HepG2 (cell line): ENCODE measurements around the gene ZNF771. TPM values are rescaled to one million over a fixed set of nuclear protein-coding genes. Genes with fewer than 3 reads are reported as not detected.

Experiments used
- ATAC-seq: fragments of 200-7000 bp; cut with Tn5 transposase; 3 replicates; pipeline ENCODE4 v1.9.1; 2020; ENCODE audit warnings: mild to moderate bottlenecking, moderate library complexity
- BruUV-seq: library from RNA; stranded (reverse); fragments of 400-500 nt; replicated peaks from 2 replicates; lab custom pipeline; 2021; lab: Mats Ljungman, UMichigan
- CTCF ChIA-PET: fragments of 300-600 bp; formaldehyde crosslinking; extraction: SDS; loops from one replicate; lab custom pipeline; 2021; ENCODE audit warnings: low total read pairs, inconsistent platforms, low intra/inter-chr PET ratio; lab: Yijun Ruan, JAX
- POLR2A ChIA-PET: fragments of 350-600 bp; sonication (Branson Sonifier 250); formaldehyde crosslinking; loops from one replicate; lab custom pipeline; 2020; ENCODE audit warnings: antibody characterized with exemption, inconsistent platforms; lab: Yijun Ruan, JAX
- DNase-seq: peaks from one replicate; pipeline ENCODE4 v3.0.0-alpha.2; 2015; ENCODE audit warnings: low spot score
- FAIRE-seq: peaks from 3 replicates; lab custom pipeline; 2011; peaks lifted over from hg19 to GRCh38; lab: Jason Lieb, UNC
- H2AFZ ChIP-seq: one replicate; pipeline ENCODE4 v1.6.1; 2011; ENCODE audit warnings: low read length, inconsistent platforms
- H3K27ac ChIP-seq: fragments of 300-600 bp; 3 replicates; pipeline ENCODE4 v1.8.0; 2011; ENCODE audit warnings: mixed run types, mild to moderate bottlenecking, mixed read lengths, low read length, inconsistent platforms; ENCODE audit not compliant: insufficient read depth; ENCODE audit errors: extremely low read length
- H3K27me3 ChIP-seq, 2 experiments: fragments of 200-600 bp in 1 of 2; 2 replicates in 1 of 2; 3 replicates in 1 of 2; pipeline versions ENCODE4 v1.6.0 to v1.8.0; 2011; ENCODE audit warnings: low read length in 2 of 2, mild to moderate bottlenecking in 2 of 2, moderate library complexity in 2 of 2, inconsistent platforms in 1 of 2; ENCODE audit not compliant: insufficient read depth in 2 of 2, control insufficient read depth in 1 of 2
- H3K36me3 ChIP-seq, 2 experiments: fragments of 200-600 bp in 1 of 2; replicated peaks in 1 of 2; 2 replicates in 1 of 2; 3 replicates in 1 of 2; pipeline versions ENCODE4 v1.5.1 to v1.8.0; 2011; ENCODE audit warnings: low read length in 2 of 2, inconsistent platforms in 1 of 2; ENCODE audit not compliant: insufficient read depth in 2 of 2, control insufficient read depth in 1 of 2
- H3K4me1 ChIP-seq: 2 replicates; pipeline ENCODE4 v1.5.1; 2012; ENCODE audit warnings: low read length, inconsistent platforms; ENCODE audit not compliant: insufficient read depth
- H3K4me2 ChIP-seq: 2 replicates; pipeline ENCODE4 v1.6.0; 2011; ENCODE audit warnings: low read depth, low read length, inconsistent platforms
- H3K4me3 ChIP-seq, 3 experiments: fragments of 200-600 bp in 1 of 3; sonication (generic), shearing (Covaris generic) in 1 of 3; replicated peaks in 1 of 3; 2 replicates each; pipeline ENCODE4 v1.5.1; 2011 to 2016; ENCODE audit warnings: low read length in 3 of 3, inconsistent platforms in 2 of 3, low read depth in 2 of 3, mild to moderate bottlenecking in 2 of 3, control low read depth in 1 of 3, mixed read lengths in 1 of 3; ENCODE audit not compliant: insufficient read depth in 1 of 3
- H3K79me2 ChIP-seq: one replicate; pipeline ENCODE4 v1.6.1; 2011; ENCODE audit warnings: low read length, inconsistent platforms; ENCODE audit not compliant: insufficient read depth
- H3K9ac ChIP-seq: 2 replicates; pipeline ENCODE4 v1.6.0; 2011; ENCODE audit warnings: mild to moderate bottlenecking, low read depth, low read length, inconsistent platforms; ENCODE audit not compliant: insufficient read depth
- H3K9me3 ChIP-seq: 2 replicates; pipeline ENCODE4 v1.5.1; 2012; ENCODE audit warnings: mild to moderate bottlenecking, low read length
- H4K20me1 ChIP-seq: 2 replicates; pipeline ENCODE4 v1.6.0; 2011; ENCODE audit warnings: inconsistent platforms, mild to moderate bottlenecking, low read length, moderate library complexity; ENCODE audit not compliant: insufficient read depth
- CSRNP1 ChIP-seq: sonication (generic); formaldehyde crosslinking; IDR thresholded peaks from 2 replicates; pipeline ENCODE4 v1.8.1; 2023; ENCODE audit warnings: mild to moderate bottlenecking, missing genetic modification reagents
- EED ChIP-seq: sonication (generic); formaldehyde crosslinking; IDR thresholded peaks from 2 replicates; pipeline ENCODE4 v1.5.0; 2020; ENCODE audit warnings: mild to moderate bottlenecking, missing genetic modification reagents
- POLR2G ChIP-seq: fragments of 200-400 bp; formaldehyde crosslinking; IDR thresholded peaks from 2 replicates; pipeline ENCODE4 v1.6.1; 2018; ENCODE audit warnings: mild to moderate bottlenecking, low read depth, low read length, moderate library complexity
- RARG ChIP-seq: sonication (generic); formaldehyde crosslinking; IDR thresholded peaks from 2 replicates; pipeline ENCODE4 v1.4.0; 2020; ENCODE audit warnings: low read depth, mild to moderate bottlenecking, missing genetic modification reagents
- YY1 ChIP-seq: IDR thresholded peaks from 2 replicates; pipeline ENCODE4 v1.6.1; 2011; ENCODE audit warnings: low read length, low read depth, moderate library complexity, mild to moderate bottlenecking; ENCODE audit not compliant: insufficient read depth, insufficient replicate concordance
- ZNF136 ChIP-seq: sonication (generic); formaldehyde crosslinking; IDR thresholded peaks from 2 replicates; pipeline ENCODE4 v1.8.1; 2022; ENCODE audit warnings: low read depth, mild to moderate bottlenecking, moderate library complexity, missing genetic modification reagents
- ZNF260 ChIP-seq: sonication (generic); formaldehyde crosslinking; IDR thresholded peaks from 2 replicates; pipeline ENCODE4 v1.4.0; 2020; ENCODE audit warnings: missing genetic modification reagents, low read depth, mild to moderate bottlenecking, borderline replicate concordance
- ZNF317 ChIP-seq: sonication (generic); formaldehyde crosslinking; IDR thresholded peaks from 2 replicates; pipeline ENCODE4 v1.5.0; 2020; ENCODE audit warnings: mild to moderate bottlenecking, missing genetic modification reagents
- ZNF333 ChIP-seq: sonication (generic); formaldehyde crosslinking; IDR thresholded peaks from 2 replicates; pipeline ENCODE4 v1.4.0; 2020; ENCODE audit warnings: mild to moderate bottlenecking, missing genetic modification reagents, borderline replicate concordance
- ZNF335 ChIP-seq: sonication (generic); formaldehyde crosslinking; IDR thresholded peaks from 2 replicates; pipeline ENCODE4 v1.4.0; 2020; ENCODE audit warnings: missing genetic modification reagents
- ZNF615 ChIP-seq: sonication (generic); formaldehyde crosslinking; IDR thresholded peaks from 2 replicates; pipeline ENCODE4 v1.5.0; 2020; ENCODE audit warnings: mild to moderate bottlenecking, missing genetic modification reagents, borderline replicate concordance
- ZNF710 ChIP-seq: sonication (generic); formaldehyde crosslinking; IDR thresholded peaks from 2 replicates; pipeline ENCODE4 v1.5.0; 2020; ENCODE audit warnings: mild to moderate bottlenecking, missing genetic modification reagents, borderline replicate concordance
- ZNF761 ChIP-seq: sonication (generic); formaldehyde crosslinking; conservative IDR thresholded peaks from 2 replicates; pipeline ENCODE4 v1.4.0; 2020; ENCODE audit warnings: mild to moderate bottlenecking, missing genetic modification reagents
- ZNF788 ChIP-seq: sonication (generic); formaldehyde crosslinking; IDR thresholded peaks from 2 replicates; pipeline ENCODE4 v1.5.0; 2020; ENCODE audit warnings: mild to moderate bottlenecking, missing genetic modification reagents, borderline replicate concordance
- WGBS: methylation state at CpG from one replicate; pipeline ENCODE4 v1.1.6; 2017; ENCODE audit warnings: low lambda C conversion rate; 5-methylcytosine and 5-hydroxymethylcytosine counted together
- in situ Hi-C: cut with HindIII; loops from 2 replicates; pipeline ENCODE4 v1.10.0; 2017; ENCODE audit warnings: low pct_unique_long_range_greater_than_20kb; ENCODE audit not compliant: extremely low pct_ligation_motif_present
- intact Hi-C: fragments of 100-400 bp; cut with micrococcal nuclease; formaldehyde crosslinking; loops from one replicate; pipeline ENCODE4 v1.10.0; 2022; ENCODE audit not compliant: unreplicated experiment
- polyA plus RNA-seq, 8 experiments: library from polyadenylated mRNA; depleted of rRNA in 3 of 8; stranded (reverse) in 7 of 8; unstranded in 1 of 8; fragments of >200 nt; fragmentation: Illumina TruSeq in 4 of 8; extraction: Trizol in 4 of 8; gene quantifications; 2 replicates each; pipeline versions ENCODE4 v1.2.1 to v1.2.3, GENCODE V29; 2011 to 2016; ENCODE audit warnings: low read depth in 4 of 8, missing spikeins in 1 of 8, mixed read lengths in 1 of 8; ENCODE audit not compliant: insufficient read depth in 1 of 8
- total RNA-seq, 5 experiments: library from RNA; depleted of rRNA; stranded (reverse); fragments of >200 nt; fragmentation: Illumina TruSeq; extraction: Trizol; gene quantifications; 2 replicates each; pipeline ENCODE4 v1.2.3, GENCODE V29; 2016; ENCODE audit warnings: low read depth in 1 of 5
- TF ChIP-seq, protein P1 (sequence below): sonication (generic); formaldehyde crosslinking; IDR thresholded peaks from 2 replicates; pipeline ENCODE4 v1.8.0; 2022; ENCODE audit warnings: low read depth, missing genetic modification reagents
- TF ChIP-seq, protein P2 (sequence below): sonication (generic); formaldehyde crosslinking; IDR thresholded peaks from 2 replicates; pipeline ENCODE4 v1.5.1; 2020; ENCODE audit warnings: missing genetic modification reagents, mild to moderate bottlenecking, borderline replicate concordance

ZNF771 gene
- total and polyA plus RNA-seq, 2 of the 13 experiments (the other 11 are each of a cell fraction or from before 2014, with no cell fraction given) = 5.0 to 11.8 TPM

- H3K9ac ChIP-seq = peak overlapping the region; percentile 57
- BruUV-seq = no TSS peak
- peaks cover 54% of the 10 kb centered on the region for H3K4me1 ChIP-seq
- no peaks in the 10 kb centered on the region for H4K20me1 ChIP-seq
- in situ Hi-C loops (no loop called here), intact Hi-C loops (loop anchor here (1.0 to 2.0 kb wide), 2 partner anchors 17 to 57 kb away; partner anchors contain the start of gene ZNF48)
- H3K36me3 ChIP-seq = no peaks in the 10 kb centered on the region
- ChIA-PET CTCF (no interaction called here), POLR2A (interaction anchor here (1.2 to 2.0 kb wide), 5 partner anchors 13 to 32 kb away, joined by 3 to 7 read pairs (median 5); partner anchors contain the start of genes CD2BP2 and ZNF48)
- H3K27ac ChIP-seq = peak overlapping the region; percentile 90
- ATAC-seq (peak; percentile 12), FAIRE-seq (no peak), DNase-seq (peak; percentile 73)
- H3K9me3 ChIP-seq = no peaks in the 10 kb centered on the region
- peak overlapping the region; percentile 97 for H3K4me2 ChIP-seq
- WGBS = 61% methylated on average over 39 of the region's 39 CpGs
- no peak overlapping the region for H2AFZ ChIP-seq
- no peaks in the 10 kb centered on the region for H3K27me3 ChIP-seq
- peak overlapping the region; percentile 46 to 97 (median 71); a peak in 4 of 6 replicates for H3K4me3 ChIP-seq
- H3K79me2 ChIP-seq = peaks cover 2% of the 10 kb centered on the region
- peak; percentile 54; the same call in 1 of the 2 replicates for TF ChIP-seq ZNF136
- no peak for TF ChIP-seq ZNF761
- TF ChIP-seq ZNF260 (CRISPR knock-in tag) = no peak
- peak; percentile 34; the same call in 1 of the 2 replicates for TF ChIP-seq ZNF333 (CRISPR knock-in tag)
- peak; percentile 75; the same call in 1 of the 2 replicates for TF ChIP-seq POLR2G
- no peak for TF ChIP-seq ZNF615
- 0 out of 2 replicates have a peak, but pooled peaks have one; percentile 23 for TF ChIP-seq RARG
- TF ChIP-seq, protein P1, sequence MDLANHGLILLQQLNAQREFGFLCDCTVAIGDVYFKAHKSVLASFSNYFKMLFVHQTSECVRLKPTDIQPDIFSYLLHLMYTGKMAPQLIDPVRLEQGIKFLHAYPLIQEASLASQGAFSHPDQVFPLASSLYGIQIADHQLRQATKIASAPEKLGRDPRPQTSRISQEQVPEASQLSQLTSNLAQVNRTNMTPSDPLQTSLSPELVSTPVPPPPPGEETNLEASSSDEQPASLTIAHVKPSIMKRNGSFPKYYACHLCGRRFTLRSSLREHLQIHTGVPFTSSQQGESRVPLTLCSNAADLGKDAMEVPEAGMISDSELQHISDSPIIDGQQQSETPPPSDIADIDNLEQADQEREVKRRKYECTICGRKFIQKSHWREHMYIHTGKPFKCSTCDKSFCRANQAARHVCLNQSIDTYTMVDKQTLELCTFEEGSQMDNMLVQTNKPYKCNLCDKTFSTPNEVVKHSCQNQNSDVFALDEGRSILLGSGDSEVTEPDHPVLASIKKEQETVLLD (CRISPR knock-in tag) = 0 out of 2 replicates have a peak, but pooled peaks have one; percentile 53
- TF ChIP-seq EED (CRISPR knock-in tag) = peak; percentile 56; the same call in 1 of the 2 replicates
- TF ChIP-seq YY1 = peak; percentile 8
- TF ChIP-seq CSRNP1 (CRISPR knock-in tag) = peak; percentile 37; the same call in 1 of the 2 replicates
- TF ChIP-seq, protein P2, sequence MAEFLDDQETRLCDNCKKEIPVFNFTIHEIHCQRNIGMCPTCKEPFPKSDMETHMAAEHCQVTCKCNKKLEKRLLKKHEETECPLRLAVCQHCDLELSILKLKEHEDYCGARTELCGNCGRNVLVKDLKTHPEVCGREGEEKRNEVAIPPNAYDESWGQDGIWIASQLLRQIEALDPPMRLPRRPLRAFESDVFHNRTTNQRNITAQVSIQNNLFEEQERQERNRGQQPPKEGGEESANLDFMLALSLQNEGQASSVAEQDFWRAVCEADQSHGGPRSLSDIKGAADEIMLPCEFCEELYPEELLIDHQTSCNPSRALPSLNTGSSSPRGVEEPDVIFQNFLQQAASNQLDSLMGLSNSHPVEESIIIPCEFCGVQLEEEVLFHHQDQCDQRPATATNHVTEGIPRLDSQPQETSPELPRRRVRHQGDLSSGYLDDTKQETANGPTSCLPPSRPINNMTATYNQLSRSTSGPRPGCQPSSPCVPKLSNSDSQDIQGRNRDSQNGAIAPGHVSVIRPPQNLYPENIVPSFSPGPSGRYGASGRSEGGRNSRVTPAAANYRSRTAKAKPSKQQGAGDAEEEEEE (CRISPR knock-in tag) = no peak
- peak; percentile 72; the same call in 1 of the 2 replicates for TF ChIP-seq ZNF335 (CRISPR knock-in tag)
- TF ChIP-seq ZNF788 (CRISPR knock-in tag) = peak; percentile 19; the same call in 1 of the 2 replicates
- no peak for TF ChIP-seq ZNF710
- peak; percentile 44; the same call in 1 of the 2 replicates for TF ChIP-seq ZNF317 (CRISPR knock-in tag)
Observed at GRCh38 chr16:30377812-30378235, 29.6 kb upstream of the ZNF771 start.
